ENCODE results near the gene ITPRID2.

Gene ITPRID2

DNA sequence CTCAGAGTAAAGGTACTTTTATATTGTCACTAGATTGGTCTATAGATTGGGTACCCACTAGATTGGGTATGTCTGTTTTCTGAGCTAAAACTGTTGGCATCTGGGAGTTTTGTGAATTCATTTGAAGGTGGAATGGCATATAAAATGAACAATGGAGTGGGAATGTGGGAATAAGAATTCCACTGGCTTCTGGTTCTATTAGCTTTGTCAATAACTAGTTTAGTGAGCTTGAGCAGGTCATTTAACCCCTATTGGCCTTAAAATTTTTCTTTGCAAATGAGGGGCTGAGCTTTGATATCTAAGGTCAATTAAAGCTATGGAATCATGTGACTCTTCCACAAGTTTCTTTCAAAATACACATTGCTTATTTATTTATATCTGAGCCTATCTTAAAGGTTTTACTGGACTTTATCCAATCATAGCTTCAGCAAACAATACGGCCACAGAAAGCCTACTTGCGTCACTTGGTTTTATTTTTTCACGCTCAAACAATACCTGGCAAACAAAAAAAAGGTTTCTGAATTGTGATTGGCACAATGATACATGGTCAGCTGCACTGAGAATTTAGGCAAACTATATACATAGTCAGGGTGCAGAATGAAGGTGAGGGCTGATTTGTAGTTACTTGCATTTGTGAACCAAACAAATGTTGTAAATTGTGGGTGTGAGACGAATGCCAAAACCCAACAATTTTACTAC lies 28.8 kb upstream of the ITPRID2 start:
- TF ChIP-seq, protein P1, sequence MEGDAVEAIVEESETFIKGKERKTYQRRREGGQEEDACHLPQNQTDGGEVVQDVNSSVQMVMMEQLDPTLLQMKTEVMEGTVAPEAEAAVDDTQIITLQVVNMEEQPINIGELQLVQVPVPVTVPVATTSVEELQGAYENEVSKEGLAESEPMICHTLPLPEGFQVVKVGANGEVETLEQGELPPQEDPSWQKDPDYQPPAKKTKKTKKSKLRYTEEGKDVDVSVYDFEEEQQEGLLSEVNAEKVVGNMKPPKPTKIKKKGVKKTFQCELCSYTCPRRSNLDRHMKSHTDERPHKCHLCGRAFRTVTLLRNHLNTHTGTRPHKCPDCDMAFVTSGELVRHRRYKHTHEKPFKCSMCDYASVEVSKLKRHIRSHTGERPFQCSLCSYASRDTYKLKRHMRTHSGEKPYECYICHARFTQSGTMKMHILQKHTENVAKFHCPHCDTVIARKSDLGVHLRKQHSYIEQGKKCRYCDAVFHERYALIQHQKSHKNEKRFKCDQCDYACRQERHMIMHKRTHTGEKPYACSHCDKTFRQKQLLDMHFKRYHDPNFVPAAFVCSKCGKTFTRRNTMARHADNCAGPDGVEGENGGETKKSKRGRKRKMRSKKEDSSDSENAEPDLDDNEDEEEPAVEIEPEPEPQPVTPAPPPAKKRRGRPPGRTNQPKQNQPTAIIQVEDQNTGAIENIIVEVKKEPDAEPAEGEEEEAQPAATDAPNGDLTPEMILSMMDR (IDR thresholded peaks at IDR 0.05), result no peak
- Histone ChIP-seq H3K36me3 (no peaks in the 10 kb centered on the region), H3K27ac (no peak overlapping the region), H3K4me3 (no peak overlapping the region), H3K4me1 (no peaks in the 10 kb centered on the region), H3K27me3 (no peaks in the 10 kb centered on the region), H3K9me3 (no peaks in the 10 kb centered on the region)
- intact Hi-C loops (cut with DNase I; ENCODE audit: low total_unique reads), result no loop called here
- no peak for DNase-seq

DNA sequence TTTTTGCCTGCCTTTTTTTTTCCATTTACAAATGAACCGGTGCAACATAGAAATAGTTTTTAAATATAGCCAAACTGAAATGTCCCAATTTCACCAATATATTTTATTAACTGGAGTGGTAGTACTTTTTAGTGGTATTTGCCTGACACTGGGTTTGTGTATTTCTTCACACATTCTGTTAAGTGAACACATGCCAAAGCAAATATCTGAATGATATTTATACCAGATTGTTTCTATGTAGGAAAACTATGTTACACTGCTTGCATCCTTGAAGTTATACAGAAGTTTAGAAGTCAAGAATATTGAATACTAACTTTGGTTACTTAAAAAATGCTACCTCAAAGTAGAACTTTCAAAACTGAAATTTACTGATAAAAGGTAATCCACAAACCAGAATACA lies 19.4 kb upstream of the ITPRID2 start:
- Histone ChIP-seq H3K4me3 (no peak overlapping the region), H3K27ac (no peak overlapping the region), H3K36me3 (no peaks in the 10 kb centered on the region), H3K9me3 (no peaks in the 10 kb centered on the region), H3K4me1 (peaks cover 0 to 9% (median 0%) of the 10 kb centered on the region in 4 donors), H3K27me3 (no peaks in the 10 kb centered on the region)
- intact Hi-C loops (cut with DNase I; ENCODE audit: low total_unique reads), result no loop called here
- no peak for DNase-seq
- TF ChIP-seq, protein P1 (IDR thresholded peaks at IDR 0.05), result no peak

DNA sequence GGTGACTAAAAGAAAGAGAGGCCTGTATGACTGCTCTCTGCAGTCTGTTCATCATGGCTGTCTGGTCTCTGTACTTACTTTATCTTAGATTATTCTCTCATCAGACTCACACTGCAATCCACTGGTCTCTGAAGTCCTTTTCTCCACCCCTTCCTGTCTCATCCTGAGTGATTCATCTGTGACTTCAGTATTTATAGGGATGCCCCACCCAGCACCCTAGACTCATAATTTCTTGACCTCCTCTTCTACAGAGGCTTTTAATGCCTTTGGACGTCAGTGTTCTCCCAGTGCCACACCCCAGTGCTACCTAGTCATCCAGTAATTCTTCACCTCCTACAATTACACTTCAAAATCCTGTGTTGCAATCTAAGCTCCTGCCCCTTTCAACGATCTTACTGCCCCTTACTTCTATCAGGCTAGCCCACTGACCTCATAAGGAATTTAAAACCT lies 14.9 kb upstream of the ITPRID2 start:
- no peak overlapping the region for H3K4me3 ChIP-seq
- TF ChIP-seq, protein P1 (IDR thresholded peaks at IDR 0.05), result no peak
- H3K27me3 ChIP-seq, result no peaks in the 10 kb centered on the region
- intact Hi-C loops (cut with DNase I; ENCODE audit: low total_unique reads), result no loop called here
- no peaks in the 10 kb centered on the region for H3K36me3 ChIP-seq
- H3K9me3 ChIP-seq, result no peaks in the 10 kb centered on the region
- peaks cover 0 to 9% (median 0%) of the 10 kb centered on the region in 4 donors for H3K4me1 ChIP-seq
- no peak for DNase-seq
- no peak overlapping the region for H3K27ac ChIP-seq

DNA sequence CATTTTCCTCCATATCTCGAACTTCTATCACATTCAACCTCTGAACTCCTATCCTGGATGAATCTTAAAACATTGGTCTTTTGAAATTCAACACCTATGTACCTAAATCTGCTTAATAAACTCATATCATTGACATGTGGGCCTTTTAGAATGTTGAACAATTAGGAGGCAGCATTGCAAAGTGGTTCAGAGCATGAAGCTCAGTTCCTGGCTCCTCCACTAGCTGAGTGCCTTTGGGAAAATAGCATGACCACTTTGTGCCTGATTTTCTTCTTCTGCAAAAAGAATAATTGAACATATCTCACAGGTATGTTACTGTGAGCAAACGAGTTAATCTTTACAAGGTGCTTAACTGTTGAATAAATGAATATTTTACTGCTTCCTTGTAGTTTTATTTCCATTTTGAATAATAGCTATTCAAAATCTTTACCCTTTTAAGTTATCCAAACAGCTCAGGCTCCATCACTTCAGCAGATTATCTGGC lies 14.3 kb upstream of the ITPRID2 start:
- Histone ChIP-seq H3K36me3 (no peaks in the 10 kb centered on the region), H3K4me3 (no peak overlapping the region)
- intact Hi-C loops (cut with DNase I; ENCODE audit: low total_unique reads), result no loop called here

DNA sequence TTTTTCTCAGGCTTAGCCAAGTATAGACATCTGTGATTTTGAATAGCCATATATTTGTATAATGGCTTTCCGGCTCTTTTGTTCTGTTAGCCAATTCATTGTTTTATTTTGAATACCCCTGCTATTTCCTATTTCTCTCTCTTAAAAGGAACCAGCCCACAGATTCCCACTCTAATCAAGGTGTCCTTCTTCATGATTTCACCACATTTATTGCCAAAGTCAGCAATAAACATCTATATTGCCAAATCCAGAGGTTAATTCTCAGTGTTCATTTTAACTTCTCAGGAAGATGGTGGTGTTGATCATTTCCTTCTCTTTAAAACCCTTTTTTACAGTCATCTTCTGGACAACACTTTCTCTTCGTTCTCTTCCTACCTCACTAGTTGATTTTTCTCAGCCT lies 13.1 kb upstream of the ITPRID2 start:
- H3K4me3 ChIP-seq, result no peak overlapping the region
- no peaks in the 10 kb centered on the region for H3K36me3 ChIP-seq
- no peak for DNase-seq
- intact Hi-C loops (cut with DNase I; ENCODE audit: low total_unique reads), result no loop called here
- H3K9me3 ChIP-seq, result no peaks in the 10 kb centered on the region
- TF ChIP-seq, protein P1 (IDR thresholded peaks at IDR 0.05), result no peak
- no peaks in the 10 kb centered on the region for H3K27me3 ChIP-seq
- H3K27ac ChIP-seq, result no peak overlapping the region
- H3K4me1 ChIP-seq, result no peaks in the 10 kb centered on the region

More for the DNA sequence above, 14.3 kb upstream of the ITPRID2 start:
- no peaks in the 10 kb centered on the region for H3K27me3 ChIP-seq
- no peaks in the 10 kb centered on the region for H3K9me3 ChIP-seq
- H3K4me1 ChIP-seq, result peaks cover 0 to 5% (median 0%) of the 10 kb centered on the region in 4 donors
- no peak for DNase-seq
- H3K27ac ChIP-seq, result no peak overlapping the region
- TF ChIP-seq, protein P1 (IDR thresholded peaks at IDR 0.05), result no peak
